Adrenal gland (tissue), 5 donors: ENCODE results near the gene CAMSAP2.

ENCODE experiments used
- CTCF ChIP-seq, 6 experiments: fragments of 450-650 bp in 4 of 6; fragments of 200-600 bp in 2 of 6; sonication (generic) in 1 of 6; IDR thresholded peaks; 1 replicate in 5 of 6; 2 replicates in 1 of 6; pipeline versions ENCODE4 v1.5.1 to v1.8.0; 2016 to 2021; ENCODE audit warnings: antibody characterized with exemption in 6 of 6, mild to moderate bottlenecking in 2 of 6, moderate library complexity in 1 of 6
- POLR2A ChIP-seq, 2 donors: fragments of 450-650 bp; IDR thresholded peaks; one replicate each; pipeline ENCODE4 v1.6.1; 2017; ENCODE audit warnings: antibody characterized with exemption in 2 of 2, mild to moderate bottlenecking in 2 of 2, moderate library complexity in 1 of 2
- donor health status: DM: no; HTN: no; CAD: no.

GRCh38 chr1:200775850-200776249, 37.2 kb downstream of the CAMSAP2 start:
- TF ChIP-seq CTCF (IDR thresholded peaks at IDR 0.05) (no peak), POLR2A (IDR thresholded peaks at IDR 0.05) (no peak)
